Breast epithelium (tissue), 3 donors: ENCODE data around the gene LRAT.

ENCODE experiments used
- CTCF ChIP-seq, 3 donors: fragments of 450-650 bp; IDR thresholded peaks; one replicate each; pipeline ENCODE4 v1.5.1; 2016 to 2017; ENCODE audit warnings: antibody characterized with exemption in 3 of 3, mild to moderate bottlenecking in 3 of 3, moderate library complexity in 3 of 3
- POLR2A ChIP-seq: fragments of 450-650 bp; IDR thresholded peaks from one replicate; pipeline ENCODE4 v1.6.1; 2016; ENCODE audit warnings: antibody characterized with exemption, mild to moderate bottlenecking, moderate library complexity
- POLR2AphosphoS5 ChIP-seq, 3 donors: sonication (generic); formaldehyde crosslinking; IDR thresholded peaks; one replicate each; pipeline ENCODE4 v1.6.1; 2017; ENCODE audit warnings: antibody characterized with exemption in 3 of 3

- no peak for TF ChIP-seq CTCF (IDR thresholded peaks at IDR 0.05)
- TF ChIP-seq POLR2AphosphoS5 (IDR thresholded peaks at IDR 0.05) = no peak
- TF ChIP-seq POLR2A = no peak
Observed at GRCh38 chr4:154722262-154722661, 21.5 kb upstream of the LRAT start.
